ENCODE measurements around the gene TLCD1.
A peak's percentile ranks its signal among the peaks of the same experiment; 100 is the strongest.

- TF ChIP-seq CTCF (conservative IDR thresholded peaks at IDR 0.05) (peak; percentile 98), EZH2 (IDR thresholded peaks at IDR 0.05; ENCODE audit: low read depth) (no peak)
These were observed 826 bp upstream of the TLCD1 start for GRCh38 chr17:28726627-28727491.

Measured in PC-9 (cell line).